Motor neuron (in vitro differentiated cells): Measurements from ENCODE around the gene NOP53. TPM values are rescaled to one million over a fixed set of nuclear protein-coding genes. Genes with fewer than 3 reads are reported as not detected.
A peak's percentile ranks its signal among the peaks of the same experiment; 100 is the strongest.
"Not testable (repeated sequence)": the region's sequence is repeated elsewhere in the genome, so short reads cannot be mapped to it uniquely, and the experiment has no call there.

ENCODE experiments used
- ATAC-seq, 8 experiments: fragments of 200-7000 bp; cut with Tn5 transposase; replicated peaks in 6 of 8; 2 replicates each; pipeline ENCODE4 v1.8.0; 2021; ENCODE audit warnings: mild to moderate bottlenecking in 8 of 8, moderate library complexity in 8 of 8
- H3K27ac ChIP-seq, 2 donors: fragments of 250-450 bp; sonication (Bioruptor Pico); 2 replicates each; pipeline ENCODE4 v1.9.0; 2021; ENCODE audit warnings: antibody characterized with exemption in 2 of 2, mild to moderate bottlenecking in 2 of 2, moderate library complexity in 1 of 2
- H3K4me1 ChIP-seq, 2 donors: fragments of 250-450 bp; sonication (Bioruptor Pico); replicated peaks in 1 of 2; 2 replicates each; pipeline ENCODE4 v1.6.1; 2021; ENCODE audit warnings: antibody characterized with exemption in 2 of 2, mild to moderate bottlenecking in 2 of 2, moderate library complexity in 1 of 2
- H3K4me3 ChIP-seq, 5 donors: fragments of 250-450 bp; sonication (Bioruptor Pico); 2 replicates each; pipeline ENCODE4 v1.9.0; 2021; ENCODE audit warnings: antibody characterized with exemption in 5 of 5, mild to moderate bottlenecking in 5 of 5, moderate library complexity in 4 of 5
- WGBS, 10 experiments: fragments of 450-650 bp; shearing (Covaris generic); methylation state at CpG; one replicate each; pipeline ENCODE4 v1.0.0; 2022; 5-methylcytosine and 5-hydroxymethylcytosine counted together
- in situ Hi-C, 9 experiments: fragments of 400-800 bp; cut with MboI; loops; one replicate each; pipeline ENCODE4 v1.15.0; 2021; ENCODE audit warnings: low sequenced_read_pairs in 9 of 9, low pct_unique_long_range_greater_than_20kb in 2 of 9; ENCODE audit not compliant: unreplicated experiment in 9 of 9
- total RNA-seq, 8 experiments: library from RNA; unstranded; fragments of 300-600 nt; gene quantifications; 2 replicates each; pipeline versions ENCODE4 v1.2.3 to v1.2.4, GENCODE V29; 2022

NOP53 gene
- total RNA-seq, 8 experiments from 2014 or later = 106 to 243 (median 168) TPM

DNA sequence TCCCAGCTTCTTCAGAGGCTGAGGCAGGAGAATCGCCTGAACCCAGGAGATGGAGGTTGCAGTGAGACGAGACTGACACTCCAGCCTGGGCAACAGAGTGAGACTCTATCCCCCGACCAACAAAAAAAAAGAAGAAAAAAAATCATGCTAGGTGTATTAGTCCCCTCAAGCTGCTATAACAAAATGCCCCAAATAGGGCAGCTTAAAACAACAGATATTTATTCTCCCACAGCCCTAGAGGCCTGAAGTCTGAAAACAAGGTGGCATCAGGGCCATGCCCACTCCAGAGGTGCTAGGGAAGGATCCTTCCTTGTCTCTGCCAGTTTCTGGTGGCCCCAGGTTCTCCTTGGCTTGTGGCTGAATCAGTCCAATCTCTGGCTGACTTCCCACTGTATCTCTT, 40.7 kb upstream of the NOP53 start:
- Histone ChIP-seq H3K4me1 (no peaks in the 10 kb centered on the region), H3K4me3 (no peak overlapping the region), H3K27ac (no peak overlapping the region)
- 62 to 100% methylated on average over 2 of the region's 3 CpGs; no CpG with 5 or more reads in 8 of the 10 experiments for WGBS, 10 experiments
- ATAC-seq = no peak
- in situ Hi-C loops = loop anchor here in 2 of 9 experiments (25.0 kb wide), 1 partner anchor 267 kb away; no protein-coding TSS in a partner anchor

DNA sequence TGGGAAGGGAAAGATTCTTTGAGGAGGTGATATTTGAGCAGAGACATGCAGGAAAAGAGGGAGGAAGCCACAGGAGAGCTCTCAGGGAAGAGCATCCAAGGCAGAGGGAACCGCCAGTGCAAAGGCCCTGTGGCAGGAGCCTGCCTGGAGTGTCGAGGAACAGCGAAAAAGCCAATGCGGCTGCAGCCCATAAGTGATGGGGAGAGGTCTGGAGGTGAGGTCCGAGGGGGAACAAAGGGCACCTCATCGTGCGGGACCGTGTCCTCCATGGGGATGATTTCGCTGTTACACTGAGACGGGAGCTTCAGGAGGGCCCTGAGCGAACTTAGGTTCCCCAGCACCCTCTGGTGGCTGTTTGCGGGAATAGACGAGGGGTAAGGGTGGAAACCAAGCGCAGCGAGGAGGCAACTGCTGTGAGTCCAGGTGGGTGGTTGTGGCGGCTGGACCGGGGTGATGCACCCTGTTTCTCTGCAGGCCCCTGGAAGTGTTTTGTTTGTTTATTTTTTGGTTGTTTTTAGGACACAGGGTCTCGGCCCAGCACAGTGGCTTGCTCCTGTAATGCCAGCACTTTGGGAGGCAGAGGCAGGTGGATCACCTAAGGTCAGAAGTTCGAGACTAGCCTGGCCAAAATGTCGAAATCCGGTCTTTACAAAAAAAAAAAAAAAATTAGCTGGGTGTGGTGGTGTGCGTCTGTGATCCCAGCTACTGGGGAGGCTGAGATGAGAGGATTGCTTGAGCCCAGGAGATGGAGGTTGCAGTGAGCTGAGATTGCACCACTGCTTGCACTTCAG, 38.0 kb upstream of the NOP53 start:
- in situ Hi-C loops = loop anchor here in 2 of 9 experiments (25.0 kb wide), 1 partner anchor 270 kb away; no protein-coding TSS in a partner anchor
- 0 to 60% (median 20%) methylated on average over 1 to 13 of the region's 22 CpGs; no CpG with 5 or more reads in 4 of the 10 experiments for WGBS, 10 experiments
- Histone ChIP-seq H3K4me3 (no peak overlapping the region), H3K27ac (no peak overlapping the region), H3K4me1 (no peaks in the 10 kb centered on the region)
- peak; percentile 65 to 97 (median 77) for ATAC-seq

DNA sequence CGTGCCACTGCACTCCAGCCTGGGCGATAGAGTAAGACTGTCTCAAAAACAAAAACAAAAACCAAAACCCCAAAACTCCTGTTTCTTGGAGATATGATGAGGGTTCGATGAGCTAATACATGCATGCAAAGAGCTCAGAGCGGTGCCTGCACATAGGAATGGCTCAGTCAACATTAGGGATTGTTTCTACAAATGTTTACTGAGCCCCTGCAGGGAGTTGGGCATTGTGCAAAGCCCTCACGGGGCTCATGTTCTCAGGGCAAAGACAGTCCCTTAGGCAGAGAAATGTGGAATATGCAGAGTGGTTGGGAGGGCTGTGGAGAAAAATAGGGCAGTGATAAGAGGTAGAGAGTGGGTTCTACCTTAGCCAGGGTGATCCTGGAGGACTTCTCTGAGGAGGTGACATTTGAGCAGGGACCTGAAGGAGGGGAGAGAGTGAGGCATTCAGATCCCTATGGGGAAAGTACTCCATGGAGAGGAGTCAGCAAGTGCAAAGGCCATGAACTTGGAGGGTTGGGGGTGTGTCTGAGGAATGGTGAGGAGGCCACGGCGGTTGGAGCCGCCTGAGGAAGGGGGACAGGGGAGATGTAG, 33.6 kb upstream of the NOP53 start:
- WGBS, 10 experiments = 50 to 100% (median 80%) methylated on average over 1 to 4 of the region's 8 CpGs; no CpG with 5 or more reads in 3 of the 10 experiments
- peak in 1 of 8 experiments; percentile 6 for ATAC-seq
- Histone ChIP-seq H3K4me1 (no peaks in the 10 kb centered on the region), H3K4me3 (no peak overlapping the region), H3K27ac (no peak overlapping the region)
- in situ Hi-C loops = loop anchor here in 2 of 9 experiments (25.0 kb wide), 1 partner anchor 274 kb away; no protein-coding TSS in a partner anchor

- peak; percentile 77 to 94 (median 92) for ATAC-seq
- Histone ChIP-seq H3K27ac (no peak within 1 kb of the TSS), H3K4me1 (no peaks in the 10 kb centered on the region), H3K4me3 (peak within 1 kb of the TSS; percentile 12 to 55 (median 28))
- in situ Hi-C loops = loop anchor here in 2 of 9 experiments (25.0 kb wide), 1 partner anchor 276 kb away; no protein-coding TSS in a partner anchor
- 0 to 100% (median 40%) methylated on average over 1 to 4 of the region's 52 CpGs; no CpG with 5 or more reads in 3 of the 10 experiments for WGBS, 10 experiments
These were observed 32.0 kb upstream of the NOP53 start, which contains the start of gene EHD2 for GRCh38 chr19:47713046-47714021. Gene EHD2 (plus strand): TSS chr19:47713422. CDS start chr19:47716613, 3,191 bp downstream.

DNA sequence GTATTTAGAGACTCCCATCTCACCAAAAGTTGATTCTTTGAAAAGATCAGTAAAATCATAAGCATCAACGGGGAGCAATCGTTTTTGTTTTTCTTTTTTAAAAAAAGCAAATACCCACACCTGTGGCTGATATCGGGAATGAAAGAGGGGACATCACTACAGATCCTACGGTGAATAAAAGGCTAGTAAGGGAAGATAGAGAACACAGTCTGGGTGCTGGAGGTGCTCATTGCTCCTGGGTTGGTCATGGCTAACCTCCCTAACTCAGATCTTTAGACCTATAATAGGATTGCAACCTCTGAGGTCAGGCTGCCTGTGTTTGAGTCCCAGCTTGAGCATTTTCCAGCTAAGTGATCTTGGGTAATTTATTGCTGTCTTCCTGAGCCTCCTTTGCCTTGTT, 31.0 kb upstream of the NOP53 start:
- in situ Hi-C loops = loop anchor here in 2 of 9 experiments (25.0 kb wide), 1 partner anchor 277 kb away; no protein-coding TSS in a partner anchor

GRCh38 chr19:47714855-47715254, 30.5 kb upstream of the NOP53 start:
- H3K4me1 ChIP-seq = peaks cover 12% of the 10 kb centered on the region in 2 donors
- not testable (repeated sequence) for H3K4me3 ChIP-seq, H3K27ac ChIP-seq, ATAC-seq
- in situ Hi-C loops = loop anchor here in 2 of 9 experiments (25.0 kb wide), 1 partner anchor 278 kb away; no protein-coding TSS in a partner anchor

More for the DNA sequence above, 31.0 kb upstream of the NOP53 start:
- no peak overlapping the region for H3K4me3 ChIP-seq
- WGBS, 10 experiments = 58 to 97% (median 81%) methylated on average over 2 to 4 of the region's 4 CpGs; no CpG with 5 or more reads in 3 of the 10 experiments
- ATAC-seq = no peak
- peaks cover 7% of the 10 kb centered on the region in 2 donors for H3K4me1 ChIP-seq
- no peak overlapping the region for H3K27ac ChIP-seq

DNA sequence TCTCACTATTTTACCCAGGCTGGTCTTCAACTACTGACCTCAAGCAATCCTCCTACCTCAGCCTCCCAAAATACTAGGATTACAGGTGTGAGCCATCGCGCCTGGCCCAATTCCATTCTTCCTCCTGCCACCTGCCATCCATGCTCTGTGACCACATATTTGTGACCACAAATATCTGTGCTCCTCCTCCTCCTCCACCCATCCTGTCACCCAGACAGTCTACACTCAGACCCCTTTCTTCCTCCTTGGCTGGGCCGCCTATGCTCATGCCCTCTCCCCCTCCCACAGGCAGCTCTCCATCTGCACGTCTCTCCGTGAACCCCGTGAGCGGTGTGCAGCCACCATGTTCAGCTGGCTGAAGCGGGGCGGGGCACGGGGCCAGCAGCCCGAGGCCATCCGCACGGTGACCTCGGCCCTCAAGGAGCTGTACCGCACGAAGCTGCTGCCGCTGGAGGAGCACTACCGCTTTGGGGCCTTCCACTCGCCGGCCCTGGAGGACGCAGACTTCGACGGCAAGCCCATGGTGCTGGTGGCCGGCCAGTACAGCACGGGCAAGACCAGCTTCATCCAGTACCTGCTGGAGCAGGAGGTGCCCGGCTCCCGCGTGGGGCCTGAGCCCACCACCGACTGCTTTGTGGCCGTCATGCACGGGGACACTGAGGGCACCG, 28.9 kb upstream of the NOP53 start:
- in situ Hi-C loops = loop anchor here in 2 of 9 experiments (25.0 kb wide), 1 partner anchor 279 kb away; no protein-coding TSS in a partner anchor
- ATAC-seq = no peak
- 57 to 93% (median 72%) methylated on average over 2 to 6 of the region's 32 CpGs; no CpG with 5 or more reads in 3 of the 10 experiments for WGBS, 10 experiments
- H3K27ac ChIP-seq = no peak overlapping the region
- H3K4me3 ChIP-seq = no peak overlapping the region
- H3K4me1 ChIP-seq = peaks cover 13 to 14% of the 10 kb centered on the region in 2 donors

- in situ Hi-C loops = loop anchor here in 2 of 9 experiments (25.0 kb wide), 1 partner anchor 281 kb away; no protein-coding TSS in a partner anchor
- Histone ChIP-seq H3K4me1 (peaks cover 21 to 22% of the 10 kb centered on the region in 2 donors), H3K27ac (peak overlapping the region; percentile 86 to 90)
- ATAC-seq, H3K4me3 ChIP-seq: not testable (repeated sequence)
- 49 to 100% (median 80%) methylated on average over 1 to 6 of the region's 11 CpGs; no CpG with 5 or more reads in 5 of the 10 experiments for whole genome bisulfite sequencing, 10 experiments
These were observed 26.8 kb upstream of the NOP53 start for GRCh38 chr19:47718415-47719046.

DNA sequence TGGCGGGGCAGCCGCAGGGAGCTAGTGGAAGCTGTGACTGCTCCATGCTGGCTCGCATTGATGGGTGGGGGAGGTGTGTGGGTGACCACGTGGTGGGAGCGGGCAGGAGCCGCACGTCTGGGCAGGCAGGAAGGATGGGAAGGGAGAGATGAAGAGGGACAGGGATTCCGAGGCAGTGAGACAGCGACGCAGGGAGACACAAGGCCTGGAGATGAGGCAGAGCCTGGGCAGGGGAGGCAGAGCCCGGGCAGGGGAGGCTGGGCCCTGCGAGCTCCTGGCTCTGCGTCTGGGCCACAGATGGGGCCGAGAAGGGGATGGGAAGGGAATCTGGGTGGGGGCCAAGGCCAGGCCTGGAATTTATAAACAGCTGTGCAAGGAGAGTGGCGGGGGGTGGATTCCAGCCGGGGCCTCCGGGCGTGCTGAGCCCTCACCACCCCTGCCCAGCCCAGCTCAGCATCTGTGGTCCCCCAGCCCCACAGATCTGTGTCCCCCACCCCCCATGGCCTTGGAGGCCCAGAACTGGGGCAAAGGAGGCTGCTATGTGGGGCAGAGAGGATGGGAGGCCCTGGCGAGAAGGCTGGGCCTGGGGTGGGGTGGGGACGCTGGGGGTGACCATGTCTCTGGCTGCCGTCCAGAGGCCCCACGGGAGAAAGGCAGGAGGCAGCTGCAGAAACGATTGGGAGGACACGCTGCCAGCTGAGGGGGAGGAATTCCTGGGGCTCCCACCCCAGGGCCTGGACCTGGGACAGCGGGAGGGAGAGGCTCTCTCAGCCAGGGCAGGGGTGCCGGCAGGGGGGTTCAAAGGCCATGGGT, 26.1 kb upstream of the NOP53 start:
- peak; percentile 81 to 91 (median 88) for ATAC-seq
- no peak overlapping the region for H3K4me3 ChIP-seq
- in situ Hi-C loops = loop anchor here in 2 of 9 experiments (25.0 kb wide), 1 partner anchor 282 kb away; no protein-coding TSS in a partner anchor
- peak overlapping the region; percentile 86 to 90 for H3K27ac ChIP-seq
- no CpG with 5 or more reads among the region's 26 CpGs for WGBS, 10 experiments
- peaks cover 24 to 26% of the 10 kb centered on the region in 2 donors for H3K4me1 ChIP-seq

DNA sequence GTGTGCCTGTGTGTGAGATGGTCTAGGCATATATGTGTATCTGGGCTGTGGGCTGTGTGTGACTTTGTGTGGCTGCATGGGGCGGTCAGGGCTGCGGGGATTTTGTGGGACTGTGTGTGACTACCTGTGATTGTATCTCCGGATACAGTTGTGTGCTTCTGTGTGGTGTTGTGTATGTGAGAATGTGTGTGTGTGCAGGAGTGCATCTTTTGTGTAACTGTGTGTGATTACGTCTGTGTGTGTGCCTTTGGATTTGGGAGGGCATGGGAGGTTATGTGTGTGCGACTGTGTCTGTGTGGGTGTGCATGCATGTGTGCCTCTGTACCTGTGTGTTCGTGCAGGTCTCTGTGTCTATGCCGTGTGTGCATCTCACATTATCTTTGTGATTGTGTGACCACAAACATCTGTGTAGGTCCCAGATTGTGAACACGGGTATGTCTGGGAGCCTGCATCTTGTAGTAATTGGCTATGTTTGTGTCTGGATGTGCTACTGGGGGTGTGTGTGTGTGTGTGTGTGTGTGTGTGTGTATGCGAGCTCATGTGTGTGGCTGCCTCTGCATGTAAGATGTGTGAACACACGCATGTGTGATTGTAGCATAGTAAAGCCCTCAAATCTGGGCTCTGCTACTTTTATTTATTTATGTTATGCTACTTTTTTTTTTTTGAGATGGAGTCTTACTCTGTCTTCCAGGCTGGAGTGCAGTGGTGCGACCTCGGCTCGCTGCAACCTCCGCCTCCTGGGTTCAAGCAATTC, 24.5 kb upstream of the NOP53 start:
- Histone ChIP-seq H3K4me1 (peaks cover 24 to 26% of the 10 kb centered on the region in 2 donors), H3K27ac (no peak overlapping the region), H3K4me3 (no peak overlapping the region)
- no peak for ATAC-seq
- in situ Hi-C loops = loop anchor here in 2 of 9 experiments (25.0 kb wide), 1 partner anchor 284 kb away; no protein-coding TSS in a partner anchor
- WGBS, 10 experiments = 57 to 100% (median 91%) methylated on average over 1 to 11 of the region's 14 CpGs; no CpG with 5 or more reads in 3 of the 10 experiments
